ENCODE data around the gene KCND3. TPM values are rescaled to one million over a fixed set of nuclear protein-coding genes. Genes with fewer than 3 reads are reported as not detected.

The KCND3 gene
- total RNA-seq, 1 donor from 2014 or later: not detected

DNA sequence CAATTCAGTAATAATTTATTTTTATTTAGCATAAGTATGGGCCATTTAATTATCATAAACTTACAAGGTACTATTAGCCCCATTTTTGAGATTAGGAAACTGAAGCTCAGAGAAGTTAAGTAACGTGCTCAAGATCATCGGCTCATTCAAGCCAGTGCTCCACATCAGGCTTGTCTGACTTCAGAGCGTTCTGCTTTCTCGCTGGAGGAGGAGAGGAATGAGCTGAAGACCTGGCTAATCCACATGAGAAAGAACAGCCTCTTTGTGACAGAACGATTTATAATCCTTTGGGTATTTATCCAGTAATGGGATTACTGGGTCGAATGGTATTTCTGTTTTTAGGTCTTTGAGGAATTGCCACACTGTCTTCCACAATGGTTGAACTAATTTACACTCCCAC lies 194.1 kb downstream of the KCND3 start:
- H3K4me3 ChIP-seq (ENCODE audit: low read depth, low read length): no peak overlapping the region
- TF ChIP-seq CTCF (conservative IDR thresholded peaks at IDR 0.05; ENCODE audit: low read depth, low read length): no peak
- no peak for DNase-seq (ENCODE audit: low read depth)

- no peak for TF ChIP-seq CTCF (conservative IDR thresholded peaks at IDR 0.05; ENCODE audit: low read depth, low read length)
- DNase-seq (ENCODE audit: low read depth): no peak
- H3K4me3 ChIP-seq (ENCODE audit: low read depth, low read length): no peak overlapping the region
Measured at GRCh38 chr1:111793923-111794322, 195.5 kb downstream of the KCND3 start.

GRCh38 chr1:111792249-111792648 lies 197.2 kb downstream of the KCND3 start:
- TF ChIP-seq CTCF (conservative IDR thresholded peaks at IDR 0.05; ENCODE audit: low read depth, low read length): no peak
- H3K4me3 ChIP-seq (ENCODE audit: low read depth, low read length): no peak overlapping the region
- DNase-seq (ENCODE audit: low read depth): no peak

DNA sequence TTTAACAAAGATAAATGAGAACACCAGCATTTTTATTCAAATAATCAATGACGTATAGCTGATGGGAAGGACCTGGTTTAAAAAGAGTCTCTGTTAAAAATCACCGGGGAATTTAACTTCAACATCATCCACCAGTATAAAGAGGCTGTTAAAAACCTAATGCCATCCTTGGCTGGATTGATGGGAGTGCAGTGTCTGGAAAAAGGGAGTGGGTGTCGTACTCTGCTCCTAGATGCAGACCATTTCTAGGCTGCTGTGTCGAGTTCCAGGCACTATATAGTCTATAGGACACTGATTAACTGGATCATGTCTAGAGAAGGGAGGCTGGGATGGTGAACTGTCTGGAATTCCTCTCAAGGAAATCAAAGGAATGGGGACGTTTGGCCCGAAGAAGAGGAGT lies 197.7 kb downstream of the KCND3 start:
- H3K4me3 ChIP-seq (ENCODE audit: low read depth, low read length): no peak overlapping the region
- no peak for TF ChIP-seq CTCF (conservative IDR thresholded peaks at IDR 0.05; ENCODE audit: low read depth, low read length)
- DNase-seq (ENCODE audit: low read depth): no peak

DNA sequence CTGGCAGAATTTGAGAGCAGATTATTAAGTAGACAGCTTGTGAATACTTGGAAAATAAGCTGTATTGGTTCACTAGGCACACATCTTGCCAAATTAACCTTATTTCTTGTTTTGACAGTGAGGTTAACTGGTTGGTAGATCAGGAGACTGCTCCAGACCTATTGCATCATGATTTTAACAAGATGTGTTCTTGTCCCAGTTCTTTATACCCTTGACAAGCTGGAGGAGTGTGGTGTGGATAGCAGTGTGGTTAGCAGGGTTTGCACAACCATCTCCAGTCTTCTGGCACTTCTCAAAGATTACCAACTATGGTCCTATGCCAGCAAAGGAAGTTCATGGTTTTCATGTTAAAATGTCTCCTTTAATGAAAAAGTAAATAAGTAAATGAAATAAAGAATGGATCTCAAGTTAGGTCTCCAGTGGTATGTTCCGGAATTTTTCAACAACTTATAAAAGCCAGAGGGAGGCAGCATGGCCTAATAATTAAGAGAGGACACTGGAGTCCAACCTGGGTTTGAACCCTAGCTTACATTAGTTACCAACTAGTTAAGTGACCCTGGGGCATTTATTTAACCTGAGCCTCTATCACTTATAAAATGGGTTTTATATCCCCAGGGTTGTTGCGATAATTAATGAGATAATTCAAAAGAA lies 199.7 kb downstream of the KCND3 start:
- TF ChIP-seq CTCF (conservative IDR thresholded peaks at IDR 0.05; ENCODE audit: low read depth, low read length): no peak
- DNase-seq (ENCODE audit: low read depth): no peak
- H3K4me3 ChIP-seq (ENCODE audit: low read depth, low read length): no peak overlapping the region

DNA sequence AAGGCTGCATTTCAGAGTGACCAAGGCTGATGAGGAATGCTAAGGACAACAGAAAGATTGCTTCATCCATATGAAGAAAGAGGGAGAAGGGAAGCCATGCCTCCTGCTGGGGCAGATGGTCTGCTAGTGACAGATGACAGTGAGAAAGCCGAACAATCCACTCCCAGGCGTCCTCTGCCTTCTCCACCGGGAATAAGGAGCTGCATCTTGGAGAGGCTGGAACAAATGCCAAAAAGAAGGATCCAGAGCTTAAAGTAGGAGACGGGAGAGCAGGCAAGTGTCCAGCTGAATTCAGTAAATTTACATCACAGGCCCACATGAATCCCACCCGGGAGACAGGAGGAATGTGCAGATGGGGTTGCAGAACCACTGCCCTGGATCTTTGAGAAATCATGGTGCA lies 200.3 kb downstream of the KCND3 start:
- H3K4me3 ChIP-seq (ENCODE audit: low read depth, low read length): no peak overlapping the region
- TF ChIP-seq CTCF (conservative IDR thresholded peaks at IDR 0.05; ENCODE audit: low read depth, low read length): no peak
- DNase-seq (ENCODE audit: low read depth): no peak

- no peak for DNase-seq (ENCODE audit: low read depth)
- no peak for TF ChIP-seq CTCF (conservative IDR thresholded peaks at IDR 0.05; ENCODE audit: low read depth, low read length)
- no peak overlapping the region for H3K4me3 ChIP-seq (ENCODE audit: low read depth, low read length)
Measured at GRCh38 chr1:111786669-111787207, 202.7 kb downstream of the KCND3 start.
